Loucy (cell line): ENCODE data around the gene TIAM1.

Experiments used
- EZH2phosphoT487 ChIP-seq: fragments of 200-600 bp; IDR thresholded peaks from 2 replicates; pipeline ENCODE4 v1.6.1; 2018; ENCODE audit warnings: antibody characterized with exemption, mild to moderate bottlenecking, moderate library complexity, borderline replicate concordance
- TF ChIP-seq, protein P1 (sequence below): fragments of 200-600 bp; sonication (generic); conservative IDR thresholded peaks from 2 replicates; pipeline ENCODE4 v1.5.1; 2014; ENCODE audit warnings: mild to moderate bottlenecking, antibody characterized with exemption, low read length

- TF ChIP-seq, protein P1, sequence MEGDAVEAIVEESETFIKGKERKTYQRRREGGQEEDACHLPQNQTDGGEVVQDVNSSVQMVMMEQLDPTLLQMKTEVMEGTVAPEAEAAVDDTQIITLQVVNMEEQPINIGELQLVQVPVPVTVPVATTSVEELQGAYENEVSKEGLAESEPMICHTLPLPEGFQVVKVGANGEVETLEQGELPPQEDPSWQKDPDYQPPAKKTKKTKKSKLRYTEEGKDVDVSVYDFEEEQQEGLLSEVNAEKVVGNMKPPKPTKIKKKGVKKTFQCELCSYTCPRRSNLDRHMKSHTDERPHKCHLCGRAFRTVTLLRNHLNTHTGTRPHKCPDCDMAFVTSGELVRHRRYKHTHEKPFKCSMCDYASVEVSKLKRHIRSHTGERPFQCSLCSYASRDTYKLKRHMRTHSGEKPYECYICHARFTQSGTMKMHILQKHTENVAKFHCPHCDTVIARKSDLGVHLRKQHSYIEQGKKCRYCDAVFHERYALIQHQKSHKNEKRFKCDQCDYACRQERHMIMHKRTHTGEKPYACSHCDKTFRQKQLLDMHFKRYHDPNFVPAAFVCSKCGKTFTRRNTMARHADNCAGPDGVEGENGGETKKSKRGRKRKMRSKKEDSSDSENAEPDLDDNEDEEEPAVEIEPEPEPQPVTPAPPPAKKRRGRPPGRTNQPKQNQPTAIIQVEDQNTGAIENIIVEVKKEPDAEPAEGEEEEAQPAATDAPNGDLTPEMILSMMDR, result no peak
- TF ChIP-seq EZH2phosphoT487, result no peak
Observed at GRCh38 chr21:31316488-31317169, 27.4 kb downstream of the TIAM1 start.
